Urinary bladder (tissue), 4 donors: Measurements from ENCODE around the gene SH3BP1. TPM values are rescaled to one million over a fixed set of nuclear protein-coding genes. Genes with fewer than 3 reads are reported as not detected.

ENCODE experiments used
- DNase-seq: peaks from one replicate; pipeline ENCODE4 v3.0.0-alpha.2; 2015; ENCODE audit errors: extremely low spot score
- H3K27ac ChIP-seq: one replicate; pipeline ENCODE4 v1.5.1; 2013; ENCODE audit warnings: low read depth, mild to moderate bottlenecking, moderate library complexity
- H3K36me3 ChIP-seq: one replicate; pipeline ENCODE4 v1.6.1; 2013; ENCODE audit warnings: mild to moderate bottlenecking, moderate library complexity; ENCODE audit not compliant: insufficient read depth
- H3K4me1 ChIP-seq: one replicate; pipeline ENCODE4 v1.6.1; 2013; ENCODE audit warnings: mild to moderate bottlenecking, moderate library complexity; ENCODE audit not compliant: insufficient read depth
- H3K4me3 ChIP-seq: one replicate; pipeline ENCODE4 v1.5.1; 2013; ENCODE audit warnings: low read depth, low read length
- whole genome bisulfite sequencing: extraction: QIAGEN DNeasy Blood & Tissue Kit; methylation state at CpG from one replicate; pipeline ENCODE4 v1.1.7; 2013; 5-methylcytosine and 5-hydroxymethylcytosine counted together
- polyA plus RNA-seq: library from polyadenylated mRNA; stranded (reverse); fragments of 200-250 nt; gene quantifications from one replicate; pipeline ENCODE4 v1.2.3, GENCODE V29; 2013
- total RNA-seq: library from RNA; depleted of rRNA; stranded (reverse); fragments of >200 nt; gene quantifications from one replicate; pipeline ENCODE4 v1.2.3, GENCODE V29; 2014
- donor health status: healthy with polysubstance abuse.
- donor health status: healthy.

Gene SH3BP1
- total and polyA plus RNA-seq, 2 donors: 10.9 to 11.3 TPM

DNA sequence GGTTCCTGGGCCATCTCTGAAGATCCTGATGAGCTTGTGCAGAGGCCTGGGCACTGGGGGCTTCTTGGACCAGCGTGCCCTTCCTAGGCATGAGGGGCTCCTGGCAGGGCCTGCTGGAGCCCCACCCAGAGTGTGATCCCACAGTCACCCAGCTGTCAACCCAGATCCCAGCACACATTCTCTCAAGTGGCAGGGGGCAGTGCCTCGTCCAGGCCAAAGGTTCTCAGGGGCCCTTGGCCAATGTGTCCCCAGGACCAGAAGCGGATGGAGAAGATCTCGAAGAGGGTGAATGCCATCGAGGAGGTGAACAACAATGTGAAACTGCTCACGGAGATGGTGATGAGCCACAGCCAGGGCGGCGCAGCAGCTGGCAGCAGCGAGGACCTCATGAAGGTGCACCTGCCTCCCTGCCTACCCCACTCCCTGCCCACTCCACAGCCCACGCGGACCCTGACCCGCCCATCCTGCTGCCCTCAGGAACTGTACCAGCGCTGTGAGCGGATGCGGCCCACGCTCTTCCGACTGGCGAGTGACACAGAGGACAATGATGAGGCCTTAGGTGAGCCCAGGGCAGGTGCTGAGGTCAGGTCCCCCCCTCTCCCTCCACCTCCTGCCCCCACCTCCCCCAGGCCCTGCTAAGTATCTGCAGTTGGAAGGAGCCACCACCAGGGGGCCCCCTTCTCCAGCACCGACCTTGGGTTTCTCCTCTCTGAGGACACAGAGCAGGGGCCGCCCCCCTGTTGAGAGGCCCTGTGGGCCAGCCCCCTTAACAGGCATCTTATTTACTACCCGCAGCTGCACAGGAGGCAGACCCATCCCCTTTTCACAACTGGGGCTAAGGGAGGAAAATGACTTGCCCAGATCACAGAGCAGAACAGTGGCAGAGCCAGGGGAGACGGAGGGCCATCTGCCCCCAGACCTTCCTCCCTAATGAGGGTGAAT lies 16.1 kb upstream of the SH3BP1 start:
- Histone ChIP-seq H3K27ac (no peak overlapping the region), H3K36me3 (no peaks in the 10 kb centered on the region), H3K4me1 (no peaks in the 10 kb centered on the region), H3K4me3 (no peak overlapping the region)
- 68% methylated on average over 22 of the region's 22 CpGs for WGBS
- no peak for DNase-seq

- Histone ChIP-seq H3K27ac (no peak overlapping the region), H3K4me3 (no peak overlapping the region), H3K36me3 (no peaks in the 10 kb centered on the region), H3K4me1 (no peaks in the 10 kb centered on the region)
- WGBS: 71% methylated on average over 6 of the region's 6 CpGs
- DNase-seq: no peak
These were observed 15.5 kb upstream of the SH3BP1 start for GRCh38 chr22:37624017-37624365.

DNA sequence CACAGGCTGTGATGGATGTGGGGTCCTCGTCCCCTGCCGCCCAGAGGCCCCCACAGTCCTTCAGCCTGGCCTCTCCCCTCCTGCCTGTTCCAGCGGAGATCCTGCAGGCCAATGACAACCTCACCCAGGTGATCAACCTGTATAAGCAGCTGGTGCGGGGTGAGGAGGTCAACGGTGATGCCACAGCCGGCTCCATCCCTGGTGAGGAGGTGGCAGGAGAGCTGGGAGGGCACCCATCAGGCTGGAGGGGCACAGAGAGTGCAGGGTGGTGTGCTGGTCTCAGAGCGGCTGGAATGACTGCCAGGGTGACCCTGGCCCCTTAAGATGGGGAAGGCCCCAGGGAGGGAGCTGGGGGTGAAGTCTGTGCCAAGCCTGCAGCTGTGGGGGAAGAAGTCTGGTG lies 14.6 kb upstream of the SH3BP1 start:
- H3K4me1 ChIP-seq: no peaks in the 10 kb centered on the region
- WGBS: 90% methylated on average over 7 of the region's 7 CpGs
- DNase-seq: no peak
- H3K36me3 ChIP-seq: no peaks in the 10 kb centered on the region
- H3K4me3 ChIP-seq: no peak overlapping the region
- H3K27ac ChIP-seq: no peak overlapping the region

DNA sequence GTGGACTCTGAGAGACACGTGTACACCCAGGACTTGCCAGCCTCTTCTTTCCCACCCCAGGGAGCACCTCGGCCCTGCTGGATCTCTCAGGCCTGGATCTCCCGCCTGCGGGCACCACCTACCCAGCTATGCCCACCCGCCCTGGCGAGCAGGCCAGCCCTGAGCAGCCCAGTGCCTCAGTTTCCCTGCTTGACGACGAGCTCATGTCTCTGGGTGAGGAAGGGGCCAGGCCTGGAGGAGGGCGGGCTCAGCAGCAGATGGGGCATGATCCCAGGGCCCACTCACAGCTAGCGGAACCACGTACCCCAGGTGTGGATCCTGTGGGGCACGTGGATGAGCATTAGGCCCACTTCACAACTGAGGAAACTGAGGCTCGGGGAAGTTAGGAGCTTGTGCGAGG lies 13.7 kb upstream of the SH3BP1 start:
- H3K36me3 ChIP-seq: no peaks in the 10 kb centered on the region
- no peak overlapping the region for H3K4me3 ChIP-seq
- WGBS: 80% methylated on average over 14 of the region's 14 CpGs
- H3K27ac ChIP-seq: peak overlapping the region; percentile 55
- DNase-seq: no peak
- H3K4me1 ChIP-seq: no peaks in the 10 kb centered on the region

DNA sequence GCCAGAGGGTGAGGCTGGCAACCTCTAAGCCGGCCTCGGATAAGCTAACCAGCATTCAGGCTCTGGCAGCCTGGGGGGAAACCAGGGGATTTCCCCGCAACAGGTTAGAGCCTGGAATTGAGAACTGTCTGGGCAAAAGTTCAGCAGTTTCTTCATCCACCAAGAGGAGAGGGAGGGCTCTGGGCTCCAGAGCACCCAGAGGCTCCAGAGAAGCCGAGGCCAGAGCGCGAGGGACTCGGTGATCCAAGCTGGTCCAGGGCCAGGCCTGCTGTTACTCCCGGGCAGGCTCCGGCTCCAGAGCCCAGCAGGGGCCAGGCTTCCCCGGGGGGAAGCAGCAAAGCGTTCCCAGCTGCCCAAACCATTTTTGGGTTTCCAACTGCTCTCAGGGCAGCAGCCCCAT lies 13.3 kb upstream of the SH3BP1 start:
- Histone ChIP-seq H3K4me1 (no peaks in the 10 kb centered on the region), H3K36me3 (no peaks in the 10 kb centered on the region), H3K4me3 (no peak overlapping the region), H3K27ac (peak overlapping the region; percentile 68)
- DNase-seq: no peak
- WGBS: 29% methylated on average over 11 of the region's 11 CpGs

GRCh38 chr22:37626556-37627075 lies 12.9 kb upstream of the SH3BP1 start:
- WGBS: 59% methylated on average over 13 of the region's 13 CpGs
- no peaks in the 10 kb centered on the region for H3K4me1 ChIP-seq
- no peak for DNase-seq
- no peaks in the 10 kb centered on the region for H3K36me3 ChIP-seq
- no peak overlapping the region for H3K4me3 ChIP-seq
- peak overlapping the region; percentile 68 for H3K27ac ChIP-seq

DNA sequence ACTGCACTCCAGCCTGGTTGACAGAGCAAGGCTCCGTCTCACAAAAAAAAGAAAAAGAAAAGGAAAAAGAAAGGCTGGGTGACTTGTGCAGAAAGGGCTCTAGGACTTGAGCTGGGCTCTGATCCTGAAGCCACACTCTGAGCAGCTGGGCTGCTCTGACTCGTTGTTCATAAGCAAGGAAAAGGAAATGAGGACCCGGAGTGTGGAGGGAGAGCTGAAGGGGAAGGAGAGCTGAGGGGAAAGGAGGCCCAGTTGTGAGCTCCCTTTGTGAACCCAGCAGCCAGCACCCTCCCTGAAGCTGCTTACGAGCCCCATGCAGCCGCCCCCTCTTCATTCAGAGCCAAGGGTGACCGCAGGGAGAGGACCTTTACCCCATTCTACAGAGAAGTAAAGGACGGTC lies 12.3 kb upstream of the SH3BP1 start:
- Histone ChIP-seq H3K27ac (no peak overlapping the region), H3K4me1 (no peaks in the 10 kb centered on the region), H3K36me3 (no peaks in the 10 kb centered on the region), H3K4me3 (no peak overlapping the region)
- DNase-seq: no peak
- whole genome bisulfite sequencing: 55% methylated on average over 7 of the region's 7 CpGs

DNA sequence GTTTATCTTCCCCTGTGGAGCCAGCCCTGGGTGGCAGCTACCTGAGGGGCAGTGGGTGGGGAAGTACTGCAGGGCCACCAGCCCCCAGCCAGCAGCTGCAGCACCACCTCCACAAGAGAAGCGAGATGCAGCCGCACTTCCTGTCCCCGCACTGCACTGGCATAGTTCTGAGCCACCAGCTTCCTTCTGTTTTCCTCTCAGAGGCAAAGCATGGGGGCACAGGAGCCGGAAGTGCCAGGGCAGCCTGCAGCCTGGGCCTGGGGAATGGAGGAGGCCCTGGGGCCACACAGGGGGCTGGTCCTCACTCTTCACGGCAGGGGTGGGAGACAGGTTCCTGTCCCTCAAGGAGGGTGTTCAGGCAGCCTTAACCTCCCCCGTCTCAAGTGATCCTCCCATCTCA lies 11.9 kb upstream of the SH3BP1 start:
- no peak overlapping the region for H3K4me3 ChIP-seq
- DNase-seq: no peak
- WGBS: 72% methylated on average over 6 of the region's 6 CpGs
- H3K36me3 ChIP-seq: no peaks in the 10 kb centered on the region
- no peak overlapping the region for H3K27ac ChIP-seq
- no peaks in the 10 kb centered on the region for H3K4me1 ChIP-seq

DNA sequence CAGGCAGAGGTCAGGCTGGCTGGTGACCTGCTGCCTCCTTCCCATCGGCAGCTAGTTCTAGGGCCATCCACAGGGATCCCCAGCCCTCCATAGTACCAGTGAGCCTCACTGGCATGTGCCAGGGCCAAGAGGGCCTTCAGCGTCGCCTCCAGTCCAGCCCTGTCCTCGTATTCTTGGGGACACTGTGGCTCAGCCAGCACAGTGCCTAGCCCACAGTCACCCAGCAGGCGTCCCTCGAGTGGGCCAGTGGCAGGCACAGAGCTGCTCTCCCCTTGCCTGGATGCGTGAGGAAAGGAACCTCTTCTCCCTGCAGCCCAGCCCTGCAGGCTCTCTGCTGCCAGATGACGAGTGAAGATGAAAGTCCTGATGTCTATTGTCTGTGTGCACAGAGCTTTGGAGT lies 10.6 kb upstream of the SH3BP1 start:
- no peak overlapping the region for H3K4me3 ChIP-seq
- DNase-seq: no peak
- H3K36me3 ChIP-seq: no peaks in the 10 kb centered on the region
- 85% methylated on average over 8 of the region's 8 CpGs for WGBS
- no peak overlapping the region for H3K27ac ChIP-seq
- no peaks in the 10 kb centered on the region for H3K4me1 ChIP-seq

DNA sequence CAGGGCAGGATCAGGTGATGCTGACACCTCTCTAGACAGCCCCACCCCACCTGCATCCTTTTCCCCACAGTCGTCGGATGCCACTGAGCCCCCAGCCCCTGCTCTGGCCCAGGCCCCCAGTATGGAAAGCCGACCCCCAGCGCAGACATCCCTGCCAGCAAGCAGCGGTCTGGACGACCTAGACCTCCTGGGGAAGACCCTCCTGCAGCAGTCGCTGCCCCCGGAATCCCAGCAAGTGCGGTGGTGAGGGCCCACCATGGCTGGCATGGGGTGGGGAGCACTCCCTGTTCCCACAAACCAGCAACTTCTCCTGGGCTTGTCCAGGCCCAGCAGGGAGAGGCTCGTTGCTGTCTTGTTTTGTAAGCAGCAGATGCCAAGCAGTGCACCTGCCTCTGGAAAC lies 9.5 kb upstream of the SH3BP1 start:
- Histone ChIP-seq H3K4me1 (no peaks in the 10 kb centered on the region), H3K36me3 (no peaks in the 10 kb centered on the region), H3K4me3 (no peak overlapping the region), H3K27ac (no peak overlapping the region)
- WGBS: 86% methylated on average over 10 of the region's 10 CpGs
- no peak for DNase-seq

DNA sequence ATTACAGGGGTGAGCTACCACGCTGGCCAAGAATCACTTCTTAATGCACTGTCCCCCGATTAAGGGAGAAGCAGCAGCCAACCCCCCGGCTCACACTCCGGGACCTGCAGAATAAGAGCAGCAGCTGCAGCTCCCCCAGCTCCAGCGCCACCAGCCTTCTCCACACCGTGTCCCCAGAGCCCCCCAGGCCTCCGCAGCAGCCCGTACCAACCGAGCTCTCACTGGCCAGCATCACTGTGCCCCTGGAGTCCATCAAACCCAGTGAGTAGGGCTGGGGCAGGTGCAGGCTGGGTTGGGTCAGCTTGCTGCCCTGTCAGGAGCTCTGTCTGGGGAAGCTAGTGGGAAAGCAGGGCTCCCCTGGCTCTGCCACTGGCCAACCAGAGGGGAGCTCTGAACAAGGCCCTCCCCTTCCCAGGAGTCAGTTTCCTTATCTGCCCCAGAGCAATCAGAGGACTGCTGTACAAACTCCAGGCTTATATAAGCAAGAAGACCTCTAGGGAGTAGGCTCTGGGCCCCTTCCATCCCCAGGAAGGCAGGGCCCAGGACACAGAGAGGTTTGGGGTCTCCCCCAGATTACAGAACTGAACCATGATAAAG lies 8.5 kb upstream of the SH3BP1 start:
- DNase-seq: no peak
- Histone ChIP-seq H3K27ac (no peak overlapping the region), H3K36me3 (no peaks in the 10 kb centered on the region), H3K4me1 (no peaks in the 10 kb centered on the region), H3K4me3 (no peak overlapping the region)
- 94% methylated on average over 9 of the region's 9 CpGs for WGBS

DNA sequence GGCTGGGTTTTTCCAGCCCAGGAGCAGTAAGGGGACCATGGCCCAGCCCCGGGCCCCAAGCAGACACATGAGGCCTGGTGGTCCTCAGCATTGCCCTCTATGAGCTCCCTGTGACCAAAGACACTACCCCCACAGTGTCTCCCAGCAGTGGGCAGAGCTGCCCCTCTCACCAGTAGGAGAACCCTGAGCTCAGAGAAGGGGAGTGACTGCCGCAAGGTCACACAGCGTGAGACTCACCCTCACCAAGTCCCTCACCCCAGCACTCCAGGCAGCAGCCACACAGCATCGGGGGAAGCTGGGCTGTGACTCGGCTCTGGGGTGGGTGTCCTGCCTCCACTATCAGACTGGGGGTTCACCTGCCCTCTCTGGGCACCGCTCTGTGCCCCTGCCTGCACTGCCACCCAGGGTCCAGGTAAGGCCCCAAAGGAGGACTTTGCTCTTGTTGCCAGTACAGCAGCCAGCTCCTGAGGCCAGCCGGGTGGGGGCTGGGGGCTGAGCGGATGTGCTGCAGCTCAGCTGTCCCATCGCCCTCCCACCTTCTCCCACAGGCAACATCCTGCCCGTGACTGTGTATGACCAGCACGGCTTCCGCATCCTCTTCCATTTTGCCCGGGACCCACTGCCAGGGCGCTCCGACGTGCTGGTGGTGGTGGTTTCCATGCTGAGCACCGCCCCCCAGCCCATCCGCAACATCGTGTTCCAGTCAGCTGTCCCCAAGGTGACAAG lies 7.9 kb upstream of the SH3BP1 start:
- no peak for DNase-seq
- WGBS: 87% methylated on average over 19 of the region's 19 CpGs
- Histone ChIP-seq H3K4me3 (no peak overlapping the region), H3K4me1 (no peaks in the 10 kb centered on the region), H3K27ac (no peak overlapping the region), H3K36me3 (no peaks in the 10 kb centered on the region)

GRCh38 chr22:37632174-37633088 lies 7.0 kb upstream of the SH3BP1 start:
- Histone ChIP-seq H3K36me3 (no peaks in the 10 kb centered on the region), H3K4me3 (no peak overlapping the region), H3K27ac (peak overlapping the region; percentile 83), H3K4me1 (no peaks in the 10 kb centered on the region)
- DNase-seq: no peak
- WGBS: 79% methylated on average over 14 of the region's 14 CpGs
